GM18502 (cell line): ENCODE data around the gene RIMS4.

Experiments
- ATAC-seq: cut with Tn5 transposase; IDR thresholded peaks from one replicate; pipeline ENCODE4 v1.9.1; 2021; ENCODE audit warnings: mild to moderate bottlenecking; ENCODE audit not compliant: unreplicated experiment, poor library complexity

The RIMS4 gene

DNA sequence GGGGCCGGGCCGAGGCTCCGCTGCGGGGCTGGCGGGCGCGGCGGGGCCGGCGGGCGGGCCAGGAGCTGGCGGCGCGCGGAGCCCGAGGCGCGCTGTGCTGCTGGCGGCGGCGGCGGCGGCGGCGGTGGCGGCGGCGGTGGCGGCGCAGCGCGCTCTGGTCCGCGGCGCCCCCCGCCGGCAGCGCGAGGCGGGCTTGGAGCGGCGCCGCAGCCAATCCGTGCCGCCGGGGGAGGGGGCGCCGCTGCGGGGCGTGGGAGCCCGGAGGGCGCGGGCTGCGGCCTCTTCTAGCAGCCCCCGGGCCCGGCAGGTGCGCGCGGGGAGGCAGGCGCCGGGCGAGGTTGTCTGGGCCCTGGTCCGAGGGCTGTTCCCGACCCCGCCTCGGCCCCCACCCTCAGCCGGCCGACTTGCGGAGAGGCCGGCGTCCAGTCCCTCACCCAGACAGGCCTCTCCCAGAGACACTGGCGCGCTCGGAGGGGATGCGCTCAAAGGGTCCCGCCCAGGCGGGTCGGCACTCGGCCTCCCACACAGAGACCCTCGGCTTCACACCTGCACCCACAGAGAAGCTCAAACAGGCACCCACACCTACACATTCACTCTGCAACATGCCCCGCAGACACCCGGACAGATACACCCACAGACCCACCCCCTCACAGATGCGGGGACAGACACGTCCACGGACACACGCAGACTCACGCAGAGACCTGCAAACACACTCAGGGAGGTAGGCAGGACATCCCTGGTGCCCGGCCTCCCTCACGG lies at the start of gene RIMS4:
Gene RIMS4 (minus strand): TSS at position 156 of the 759 bp plus-strand sequence. CDS start 275 bp downstream, outside the sequence.
- ATAC-seq, result no peak

DNA sequence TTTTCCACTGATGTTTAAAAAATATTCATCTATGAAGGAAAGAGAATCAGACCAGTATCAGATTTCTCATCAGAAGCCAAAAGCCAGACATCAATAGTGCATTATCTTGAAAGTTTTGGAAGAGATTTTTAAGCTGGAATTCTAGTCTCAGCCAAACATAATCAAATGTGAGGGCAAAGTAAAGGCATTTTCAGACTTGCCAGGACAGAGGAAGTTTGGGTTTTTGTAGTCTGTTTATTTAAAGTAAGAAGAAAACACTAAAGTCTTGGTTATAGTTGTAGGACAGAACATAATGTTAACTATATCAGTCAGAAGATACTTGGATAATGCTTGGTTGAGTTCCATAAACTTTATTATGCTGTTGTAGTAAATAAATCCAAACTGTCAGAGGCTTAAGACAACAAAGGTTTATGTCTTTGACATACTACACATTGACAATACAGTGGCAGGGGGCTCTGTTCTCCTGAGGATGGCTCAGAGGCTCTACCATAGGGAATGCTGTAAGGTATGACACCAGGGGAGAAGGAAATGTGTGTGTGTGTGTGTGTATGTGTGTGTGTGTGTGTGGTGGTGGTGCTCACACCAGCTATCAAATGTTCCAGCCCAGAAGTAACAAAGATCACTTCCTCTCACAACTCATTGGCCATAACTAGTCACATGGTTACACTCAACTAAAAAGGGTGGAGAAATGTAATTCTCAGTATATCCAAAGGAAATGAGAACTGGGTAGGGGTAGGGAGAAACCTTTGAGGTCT lies 48.4 kb upstream of the RIMS4 start:
- ATAC-seq, result no peak

DNA sequence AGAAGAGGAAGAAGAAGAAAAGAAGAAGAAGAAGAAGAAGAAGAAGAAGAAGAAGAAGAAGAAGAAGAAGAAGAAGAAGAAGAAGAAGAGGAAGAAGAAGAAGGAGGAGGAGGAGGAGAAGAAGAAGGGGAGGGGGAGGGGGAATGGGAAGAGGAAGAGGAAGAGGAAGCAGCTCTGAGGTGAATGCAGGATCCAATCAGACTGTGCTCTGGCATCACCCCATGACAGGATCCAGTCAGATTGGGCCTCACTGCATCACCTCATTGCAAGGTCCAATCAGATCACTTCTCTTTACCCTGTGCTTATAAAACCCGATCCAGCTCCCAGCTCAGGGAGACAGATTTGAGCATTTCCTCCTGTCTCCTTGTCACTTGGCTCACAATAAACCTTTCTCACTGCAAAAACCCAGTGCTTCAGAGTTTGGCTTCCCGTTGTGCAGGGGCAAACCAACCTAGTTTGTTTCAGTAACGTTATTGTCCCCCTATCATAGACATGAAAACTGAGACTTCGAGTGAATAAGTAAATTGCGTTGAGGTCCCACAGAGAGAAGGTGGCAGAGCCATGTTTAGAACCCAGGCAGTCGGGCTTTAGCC lies 46.6 kb upstream of the RIMS4 start:
- no peak for ATAC-seq

DNA sequence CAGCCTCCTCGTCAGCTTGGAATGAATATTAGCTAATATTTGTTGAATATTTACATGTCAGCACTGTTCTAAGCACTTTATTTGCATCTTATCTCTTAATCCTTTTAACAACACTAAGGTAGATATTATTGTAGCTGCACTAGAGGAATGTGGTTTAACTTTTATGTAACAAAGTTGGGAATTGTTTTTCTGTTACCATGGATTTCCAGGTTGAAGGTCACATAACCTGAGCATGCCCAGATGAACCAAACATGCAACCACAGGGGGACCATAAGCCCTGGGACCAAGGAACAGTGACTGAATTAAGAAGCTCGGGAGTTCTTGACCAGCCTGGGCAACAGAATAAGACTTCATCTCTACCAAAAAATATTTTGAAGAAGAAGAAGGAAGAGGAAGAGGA lies 46.1 kb upstream of the RIMS4 start:
- no peak for ATAC-seq

DNA sequence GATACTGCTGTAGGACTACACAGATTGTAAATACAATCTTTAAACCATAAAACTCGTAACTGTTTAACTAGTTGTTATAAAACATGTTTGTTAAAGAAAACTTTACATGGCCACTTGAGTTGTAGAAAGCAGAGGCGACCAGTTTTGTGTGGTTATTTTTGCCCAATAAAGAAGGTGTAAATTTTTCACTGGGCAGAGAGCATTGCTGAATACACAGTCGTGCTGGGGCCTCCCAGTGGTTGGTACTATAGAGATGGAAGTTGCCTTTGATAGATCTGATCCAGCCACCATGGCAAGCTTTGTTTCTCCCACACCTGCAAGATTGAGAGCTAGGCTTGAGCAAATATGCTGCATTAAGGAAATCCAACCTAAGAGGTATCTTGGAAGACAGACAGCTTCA lies 41.2 kb upstream of the RIMS4 start:
- no peak for ATAC-seq

DNA sequence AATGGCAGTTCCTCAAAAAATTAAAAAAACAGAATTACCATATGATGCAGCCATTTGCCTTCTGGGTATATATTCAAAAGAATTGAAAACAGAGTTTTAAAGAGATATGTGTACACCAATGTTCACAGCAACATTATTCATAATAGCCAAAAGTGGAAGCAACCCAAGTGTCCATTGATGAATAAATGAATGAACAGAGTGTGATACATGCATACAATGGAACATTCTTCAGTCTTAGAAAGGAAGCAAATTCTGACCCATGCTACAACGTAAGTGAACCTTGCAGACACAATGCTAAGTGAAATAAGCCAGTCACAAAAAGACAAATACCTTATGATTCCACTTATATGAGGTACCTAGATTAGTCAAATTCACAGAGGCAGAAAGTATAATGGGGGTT lies 40.5 kb upstream of the RIMS4 start:
- no peak for ATAC-seq

DNA sequence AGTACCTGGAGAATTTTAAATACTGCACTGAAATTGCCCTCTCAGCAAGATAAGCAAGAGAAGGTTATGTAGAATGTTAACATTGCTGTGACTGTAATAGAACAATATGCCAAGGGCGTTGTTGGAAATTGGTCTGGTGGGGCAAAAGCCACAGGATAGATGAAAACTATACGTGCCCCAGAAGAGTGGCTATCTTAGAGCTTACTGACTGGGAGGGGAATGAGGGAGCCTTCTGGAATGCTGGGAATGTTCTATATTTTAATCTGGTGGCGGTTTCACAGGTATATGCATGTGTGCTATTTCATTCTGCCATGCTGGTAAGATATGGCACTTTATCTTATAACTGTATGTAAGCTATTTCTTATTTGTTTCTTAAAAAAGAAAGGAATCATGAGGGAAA lies 39.9 kb upstream of the RIMS4 start:
- no peak for ATAC-seq

DNA sequence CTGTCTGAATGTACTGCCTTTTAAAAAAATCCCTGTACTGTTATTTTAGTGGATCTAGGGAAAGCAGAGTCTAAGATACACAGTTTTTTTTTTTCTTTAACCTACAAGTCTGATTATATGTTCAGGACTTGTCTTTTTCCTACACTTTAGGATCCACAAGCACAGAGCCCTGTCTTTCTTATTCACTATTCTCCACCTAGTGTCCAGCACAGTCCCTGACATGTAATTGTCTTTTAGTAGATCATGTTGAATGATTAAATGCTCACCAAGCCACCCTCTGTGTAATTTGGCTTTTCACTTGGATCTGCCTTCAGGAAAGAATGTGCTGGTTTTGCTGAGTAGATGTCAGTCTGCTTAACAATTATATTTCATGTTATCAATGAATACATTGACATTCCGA lies 39.4 kb upstream of the RIMS4 start:
- ATAC-seq, result no peak

DNA sequence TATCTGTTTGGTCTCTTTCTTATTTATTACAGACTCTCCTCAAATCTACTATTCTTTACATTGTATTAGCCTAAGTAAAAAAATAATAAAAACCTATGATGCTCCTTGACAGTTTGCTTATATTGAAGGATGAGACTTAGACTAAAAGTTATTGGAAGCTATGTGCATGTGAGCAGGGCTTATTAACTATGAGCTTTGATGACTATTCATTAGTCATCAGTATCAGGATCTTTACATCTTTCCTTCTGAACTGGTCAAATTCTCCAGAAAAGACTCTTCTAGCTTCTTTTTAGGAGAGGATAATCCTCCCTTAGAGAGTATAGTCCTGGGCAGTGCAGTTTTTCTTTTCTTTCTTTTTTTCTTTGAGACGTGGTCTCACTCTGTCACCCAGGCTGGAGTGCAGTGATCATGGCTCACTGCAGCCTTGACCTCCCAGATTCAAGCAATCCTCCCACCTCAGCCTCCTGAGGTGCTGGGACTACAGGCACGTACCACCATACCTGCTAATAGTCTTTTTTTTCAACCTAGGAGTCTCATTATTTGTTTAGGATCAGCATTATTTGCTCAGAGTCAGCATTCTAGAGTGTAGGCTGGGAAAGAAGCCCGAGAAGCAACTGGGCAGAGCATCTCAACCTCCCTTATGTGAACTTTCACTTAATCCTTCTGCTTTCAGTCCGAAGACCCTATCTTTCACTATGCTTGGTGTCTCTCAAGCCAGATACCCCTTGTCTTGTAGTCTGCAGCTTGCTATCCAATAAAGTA lies 38.1 kb upstream of the RIMS4 start:
- no peak for ATAC-seq

DNA sequence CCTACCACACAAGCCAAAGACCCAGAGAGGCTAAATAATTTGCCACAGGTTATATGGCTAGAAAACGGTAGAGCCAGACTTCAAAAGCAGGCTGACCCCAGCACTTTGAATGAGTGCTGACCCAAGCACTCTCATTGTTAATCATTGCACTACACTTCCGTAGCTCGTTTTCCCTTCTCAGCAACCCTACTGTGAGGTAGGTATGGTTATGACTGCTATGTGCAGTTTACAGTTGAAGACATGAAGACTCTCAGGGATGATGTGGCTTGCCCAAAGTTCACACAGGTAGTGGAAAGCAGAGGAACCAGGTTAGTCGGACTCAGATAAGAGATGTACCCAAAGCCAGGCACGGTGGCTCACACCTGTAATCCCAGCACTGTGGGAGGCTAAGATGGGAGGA lies 33.5 kb upstream of the RIMS4 start:
- no peak for ATAC-seq

DNA sequence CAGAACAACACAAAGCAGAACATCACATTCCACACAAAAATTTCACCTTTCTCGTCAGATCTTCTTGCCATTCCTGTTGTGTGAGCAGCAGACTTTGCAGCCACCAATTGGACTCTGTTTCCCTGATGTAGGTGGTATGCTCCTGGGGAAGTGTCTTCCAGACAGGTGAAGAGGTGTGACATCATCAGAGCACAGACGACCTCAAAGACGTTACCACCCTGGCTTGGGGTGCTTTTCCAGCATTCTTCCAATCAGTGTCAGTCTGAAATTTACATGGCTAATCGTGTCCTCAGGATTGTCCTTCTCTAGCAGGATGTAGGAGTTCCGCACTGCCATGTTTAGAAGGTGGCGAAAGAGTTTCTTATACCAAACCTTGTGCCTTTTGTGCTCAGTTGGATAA lies 31.6 kb upstream of the RIMS4 start:
- no peak for ATAC-seq

DNA sequence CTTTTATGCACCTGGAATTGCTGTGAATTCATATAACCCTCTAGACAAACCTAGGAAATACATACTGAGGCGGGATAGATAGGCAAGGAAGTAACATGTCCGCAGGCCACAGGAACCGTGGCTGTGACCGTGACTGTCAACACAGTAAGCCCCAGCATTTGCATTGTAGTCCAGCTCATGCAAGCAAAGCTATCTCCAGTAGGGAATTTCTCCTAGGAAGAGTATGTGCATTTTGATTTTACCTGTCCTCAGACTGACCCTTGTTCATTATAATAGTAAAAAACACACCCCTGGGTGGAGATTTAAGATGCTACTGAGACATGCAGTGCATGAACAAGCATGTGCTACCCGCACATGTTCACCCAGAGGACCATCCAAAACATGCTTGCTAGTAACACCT lies 30.5 kb upstream of the RIMS4 start:
- no peak for ATAC-seq

DNA sequence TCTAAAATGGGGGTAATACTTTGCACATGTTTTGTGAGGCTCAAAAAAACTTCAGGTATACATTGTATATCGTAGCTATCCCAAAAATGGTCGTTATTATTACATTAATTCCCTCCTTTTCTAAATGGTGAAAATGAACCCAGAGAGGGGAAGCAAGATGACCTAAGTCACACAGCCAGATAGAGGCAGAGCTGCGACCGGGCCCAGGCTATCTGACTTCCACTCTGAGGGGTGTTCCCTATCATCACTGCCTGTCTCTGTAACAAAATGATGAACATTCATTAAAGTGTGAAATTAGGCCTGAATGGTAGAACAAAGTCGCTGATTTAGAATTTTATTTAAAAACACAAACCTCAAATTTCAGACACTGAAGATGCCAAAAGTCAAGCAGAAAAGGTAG lies 29.1 kb upstream of the RIMS4 start:
- ATAC-seq, result no peak

DNA sequence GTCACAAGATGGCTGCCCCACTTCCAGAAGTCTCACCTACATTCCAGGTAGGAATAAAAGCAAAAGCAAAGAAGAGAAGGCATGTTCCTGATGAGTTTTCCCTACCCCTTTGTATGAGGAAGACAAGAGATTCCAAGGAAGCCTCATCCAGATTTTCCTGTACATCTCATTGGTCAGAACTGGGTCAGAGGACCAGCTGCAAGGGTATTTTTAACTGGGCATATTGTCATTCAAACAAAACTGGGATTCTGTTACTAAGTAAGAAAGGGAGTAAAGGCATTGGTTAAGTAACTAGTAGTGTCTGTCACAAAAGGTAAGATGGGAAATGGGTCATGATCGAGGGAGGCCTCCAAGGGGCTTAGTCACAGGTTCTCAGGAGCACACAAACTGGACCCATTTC lies 28.2 kb upstream of the RIMS4 start:
- no peak for ATAC-seq

DNA sequence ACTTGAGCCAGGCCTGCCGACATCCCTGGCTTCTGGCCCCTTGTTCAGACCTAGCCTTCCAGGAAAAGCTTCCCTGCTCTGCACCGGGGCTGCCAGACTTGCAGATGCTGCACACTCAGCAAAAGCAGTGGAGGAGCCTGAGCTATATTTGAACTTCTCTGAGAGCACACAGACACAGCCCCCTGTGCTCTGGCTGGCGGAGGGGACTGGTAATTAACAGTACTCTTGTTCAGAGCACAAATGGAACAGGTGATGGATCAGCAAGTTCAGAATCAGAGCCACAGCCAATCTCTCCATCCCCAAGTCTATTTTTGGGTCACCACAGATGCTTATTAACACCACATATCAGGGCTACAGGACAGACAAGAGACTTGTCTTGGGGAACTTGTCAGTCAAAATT lies 27.6 kb upstream of the RIMS4 start:
- no peak for ATAC-seq

DNA sequence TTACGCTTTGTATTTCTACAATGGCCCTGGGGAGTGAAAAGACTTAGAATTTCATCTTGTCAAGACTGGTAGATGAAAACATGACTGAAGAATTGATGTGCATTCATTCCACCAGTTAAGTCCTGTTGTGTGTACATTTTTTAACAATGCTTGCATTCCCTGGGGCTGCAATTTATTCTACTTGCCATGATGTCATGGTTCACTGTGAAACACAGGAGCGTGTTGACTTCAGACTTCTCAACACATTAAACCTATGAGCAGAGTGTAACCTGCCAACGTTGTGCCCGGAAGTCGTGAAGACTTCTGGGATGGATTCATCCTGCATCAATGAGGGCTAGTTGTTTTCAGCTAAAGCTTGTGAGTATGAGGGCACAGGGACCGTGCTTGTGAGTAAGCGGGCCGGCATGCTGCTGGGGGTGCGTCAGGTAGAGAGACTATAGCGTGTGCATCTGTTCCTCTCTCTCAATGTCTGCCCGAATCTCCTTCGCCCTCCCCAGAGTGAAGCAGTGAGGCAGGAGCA lies 26.3 kb upstream of the RIMS4 start:
- no peak for ATAC-seq

DNA sequence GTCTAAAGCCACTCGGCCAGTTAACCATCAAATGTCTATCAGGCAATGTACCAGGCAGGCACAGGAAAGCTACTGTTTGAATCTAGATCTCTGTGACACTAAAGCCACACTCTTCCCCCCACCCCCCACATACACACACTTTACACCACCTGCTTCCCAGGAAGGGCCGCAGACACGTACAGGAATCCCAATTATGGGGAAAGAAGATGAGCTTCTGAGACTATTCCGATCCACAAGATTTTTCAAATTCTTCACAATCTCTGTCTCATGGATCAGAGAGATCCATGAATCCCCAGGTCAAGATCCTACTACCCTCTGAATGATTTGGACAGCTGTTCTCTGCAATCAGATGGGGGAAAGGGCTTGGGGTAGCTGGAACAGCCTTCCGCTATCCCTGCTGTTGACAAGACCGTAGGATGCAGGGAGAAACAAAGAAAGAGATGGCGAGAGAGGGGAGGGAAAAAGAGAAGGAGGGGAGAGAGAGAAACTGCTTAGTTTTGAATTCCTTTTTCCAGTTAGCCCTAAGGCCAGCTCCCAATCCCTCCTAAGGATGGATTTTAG lies 25.4 kb upstream of the RIMS4 start:
- ATAC-seq, result no peak

DNA sequence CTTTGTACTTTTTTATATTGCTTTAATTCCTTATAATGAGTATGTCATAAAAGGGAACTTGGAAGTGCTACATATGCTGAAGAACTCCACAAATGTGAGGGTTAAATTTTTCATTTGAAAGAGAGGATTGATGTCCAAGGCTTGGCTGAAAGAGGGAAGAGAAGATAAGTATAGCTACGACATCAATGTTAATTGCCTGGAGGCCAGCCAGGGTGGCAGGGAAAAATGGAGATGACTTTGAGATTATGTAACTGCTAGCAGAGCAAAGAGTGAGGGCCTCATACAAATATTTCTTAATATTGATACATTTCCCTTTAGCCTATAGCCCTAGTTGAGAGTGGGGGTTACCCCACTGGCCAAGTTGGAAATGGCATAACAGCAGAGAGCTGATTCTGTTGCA lies 24.8 kb upstream of the RIMS4 start:
- ATAC-seq, result no peak

DNA sequence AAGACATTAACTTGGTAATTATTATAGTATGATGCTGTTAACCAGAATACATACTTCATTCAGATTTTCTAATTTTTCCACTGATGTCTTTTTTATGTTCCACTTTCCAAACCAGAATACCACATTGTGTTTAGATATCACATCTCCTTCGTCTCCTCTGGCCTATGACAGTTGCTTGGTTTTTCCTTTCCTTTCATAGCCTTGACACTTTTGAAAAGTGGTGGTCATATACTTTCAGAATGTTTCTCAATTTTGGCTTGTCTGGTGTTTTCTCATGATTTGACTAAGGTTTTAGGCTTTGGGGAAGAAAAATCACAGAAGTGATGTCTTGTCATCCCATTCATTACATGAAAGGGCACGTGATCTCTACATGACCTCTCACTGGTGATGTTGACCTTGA lies 24.3 kb upstream of the RIMS4 start:
- no peak for ATAC-seq

DNA sequence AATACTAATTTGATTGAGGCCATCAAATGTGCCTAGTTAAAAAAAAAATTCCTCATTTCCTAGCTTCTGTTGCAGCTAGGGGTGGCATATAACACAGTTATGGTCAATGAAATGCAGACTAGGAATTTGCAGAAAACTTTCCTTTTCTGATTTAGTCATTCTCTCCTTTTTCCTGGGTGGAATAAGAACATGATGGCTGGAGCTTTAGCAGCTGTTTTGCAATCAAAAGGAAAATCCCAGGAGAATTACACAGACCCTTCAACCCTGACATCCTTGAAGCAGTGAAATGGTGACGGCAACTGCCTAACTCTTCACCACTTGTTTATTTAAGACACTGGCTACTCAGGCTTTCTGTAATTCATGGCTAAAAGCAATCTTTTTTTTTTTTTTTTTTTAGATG lies 23.1 kb upstream of the RIMS4 start:
- no peak for ATAC-seq
